Measurements from ENCODE around the gene DYNC1I1.

The DYNC1I1 gene

DNA sequence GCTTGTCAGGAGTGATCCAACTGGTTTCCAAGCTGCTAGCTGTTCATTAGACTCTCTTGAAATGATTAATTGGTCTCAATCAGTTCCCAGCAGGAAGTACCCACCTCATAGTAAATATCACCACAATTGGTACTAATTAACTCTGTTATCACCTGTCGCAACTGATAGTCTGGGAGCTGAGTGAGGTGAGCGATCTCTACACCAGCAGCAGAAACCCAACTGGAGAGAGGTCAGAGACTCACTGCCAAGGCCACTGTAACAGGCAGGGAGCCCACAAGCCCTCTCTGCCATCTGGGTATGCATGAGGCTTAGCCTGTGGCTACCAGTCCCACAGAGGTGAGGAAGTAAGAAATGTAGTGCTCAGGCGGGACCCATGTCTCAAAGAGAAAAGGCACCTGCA, 245.5 kb downstream of the DYNC1I1 start:
- H3K4me3 ChIP-seq (ENCODE audit: insufficient read length, low read depth) = no peak overlapping the region
- no peak overlapping the region for H3K9ac ChIP-seq (ENCODE audit: insufficient read length, low read depth)
- TF ChIP-seq ZNF274 (IDR thresholded peaks at IDR 0.05; ENCODE audit: low read depth, low read length) (no peak), YY1 (IDR thresholded peaks at IDR 0.05; ENCODE audit: insufficient read depth, insufficient read length) (no peak), SUZ12 (IDR thresholded peaks at IDR 0.05; ENCODE audit: extremely low read depth, insufficient read depth, insufficient read length) (no peak)
- DNase-seq (ENCODE audit: low read depth, low spot score) = no peak
- no peaks in the 10 kb centered on the region for H3K9me3 ChIP-seq (ENCODE audit: insufficient read depth, low read length)
- H3K27me3 ChIP-seq (ENCODE audit: insufficient read depth, insufficient read length) = no peaks in the 10 kb centered on the region
- no peaks in the 10 kb centered on the region for H3K36me3 ChIP-seq (ENCODE audit: insufficient read depth, insufficient read length, low read length)
- H3K4me1 ChIP-seq (ENCODE audit: insufficient read depth, insufficient read length) = no peaks in the 10 kb centered on the region

DNA sequence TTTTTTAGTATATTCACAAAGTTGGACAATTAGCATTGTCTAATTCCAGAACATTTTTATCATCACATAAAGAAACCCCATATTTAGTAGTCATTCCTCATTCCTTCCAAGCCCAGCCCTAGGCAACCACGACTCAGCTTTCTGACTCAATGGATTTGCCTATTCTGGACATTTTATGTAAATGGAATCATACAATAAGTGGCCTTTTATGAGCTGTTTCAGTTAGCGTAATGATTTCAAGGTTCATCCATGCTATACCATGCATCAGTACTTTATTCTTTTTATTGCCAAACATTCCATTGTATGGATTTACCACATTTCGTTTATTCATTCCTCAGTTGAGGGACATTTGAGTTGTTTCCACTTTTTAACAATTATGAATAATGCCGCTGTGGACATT, 249.2 kb downstream of the DYNC1I1 start:
- no peak overlapping the region for H3K9ac ChIP-seq (ENCODE audit: insufficient read length, low read depth)
- DNase-seq (ENCODE audit: low read depth, low spot score) = no peak
- no peaks in the 10 kb centered on the region for H3K27me3 ChIP-seq (ENCODE audit: insufficient read depth, insufficient read length)
- H3K4me3 ChIP-seq (ENCODE audit: insufficient read length, low read depth) = no peak overlapping the region
- no peaks in the 10 kb centered on the region for H3K36me3 ChIP-seq (ENCODE audit: insufficient read depth, insufficient read length, low read length)
- no peaks in the 10 kb centered on the region for H3K9me3 ChIP-seq (ENCODE audit: insufficient read depth, low read length)
- TF ChIP-seq SUZ12 (IDR thresholded peaks at IDR 0.05; ENCODE audit: extremely low read depth, insufficient read depth, insufficient read length) (no peak), YY1 (IDR thresholded peaks at IDR 0.05; ENCODE audit: insufficient read depth, insufficient read length) (no peak), ZNF274 (IDR thresholded peaks at IDR 0.05; ENCODE audit: low read depth, low read length) (no peak)
- no peaks in the 10 kb centered on the region for H3K4me1 ChIP-seq (ENCODE audit: insufficient read depth, insufficient read length)

DNA sequence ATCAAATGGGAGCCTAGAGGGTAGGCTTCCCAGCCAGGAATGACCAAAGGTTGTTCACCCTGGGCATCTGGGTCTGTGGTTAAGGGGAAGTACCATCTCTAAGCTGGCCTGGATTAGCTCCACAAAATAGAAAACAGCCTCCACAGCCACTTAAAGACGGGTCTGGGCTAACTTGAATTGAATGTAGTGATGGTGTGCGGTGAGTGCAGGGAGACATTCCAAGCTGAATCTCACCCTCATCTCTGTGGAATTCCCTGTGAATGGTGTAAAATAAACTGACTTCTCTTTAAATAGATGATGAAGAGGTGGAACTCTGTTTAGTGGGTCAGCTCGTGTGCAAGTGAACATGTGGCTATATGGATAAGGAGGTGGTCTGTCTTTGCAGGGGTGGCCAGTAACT, 251.0 kb downstream of the DYNC1I1 start:
- DNase-seq (ENCODE audit: low read depth, low spot score) = no peak
- no peaks in the 10 kb centered on the region for H3K27me3 ChIP-seq (ENCODE audit: insufficient read depth, insufficient read length)
- TF ChIP-seq SUZ12 (IDR thresholded peaks at IDR 0.05; ENCODE audit: extremely low read depth, insufficient read depth, insufficient read length) (no peak), YY1 (IDR thresholded peaks at IDR 0.05; ENCODE audit: insufficient read depth, insufficient read length) (no peak), ZNF274 (IDR thresholded peaks at IDR 0.05; ENCODE audit: low read depth, low read length) (no peak)

GRCh38 chr7:96026010-96026409, 253.7 kb downstream of the DYNC1I1 start:
- Histone ChIP-seq H3K36me3 (ENCODE audit: insufficient read depth, insufficient read length, low read length) (no peaks in the 10 kb centered on the region), H3K4me1 (ENCODE audit: insufficient read depth, insufficient read length) (no peaks in the 10 kb centered on the region), H3K9ac (ENCODE audit: insufficient read length, low read depth) (no peak overlapping the region), H3K9me3 (ENCODE audit: insufficient read depth, low read length) (no peaks in the 10 kb centered on the region), H3K4me3 (ENCODE audit: insufficient read length, low read depth) (no peak overlapping the region), H3K27me3 (ENCODE audit: insufficient read depth, insufficient read length) (no peaks in the 10 kb centered on the region)
- no peak for DNase-seq (ENCODE audit: low read depth, low spot score)
- TF ChIP-seq ZNF274 (IDR thresholded peaks at IDR 0.05; ENCODE audit: low read depth, low read length) (no peak), SUZ12 (IDR thresholded peaks at IDR 0.05; ENCODE audit: extremely low read depth, insufficient read depth, insufficient read length) (no peak), YY1 (IDR thresholded peaks at IDR 0.05; ENCODE audit: insufficient read depth, insufficient read length) (no peak)

More for the DNA sequence above, 251.0 kb downstream of the DYNC1I1 start:
- H3K4me3 ChIP-seq (ENCODE audit: insufficient read length, low read depth) = no peak overlapping the region
- no peaks in the 10 kb centered on the region for H3K9me3 ChIP-seq (ENCODE audit: insufficient read depth, low read length)
- H3K36me3 ChIP-seq (ENCODE audit: insufficient read depth, insufficient read length, low read length) = no peaks in the 10 kb centered on the region
- H3K4me1 ChIP-seq (ENCODE audit: insufficient read depth, insufficient read length) = no peaks in the 10 kb centered on the region
- H3K9ac ChIP-seq (ENCODE audit: insufficient read length, low read depth) = no peak overlapping the region

DNA sequence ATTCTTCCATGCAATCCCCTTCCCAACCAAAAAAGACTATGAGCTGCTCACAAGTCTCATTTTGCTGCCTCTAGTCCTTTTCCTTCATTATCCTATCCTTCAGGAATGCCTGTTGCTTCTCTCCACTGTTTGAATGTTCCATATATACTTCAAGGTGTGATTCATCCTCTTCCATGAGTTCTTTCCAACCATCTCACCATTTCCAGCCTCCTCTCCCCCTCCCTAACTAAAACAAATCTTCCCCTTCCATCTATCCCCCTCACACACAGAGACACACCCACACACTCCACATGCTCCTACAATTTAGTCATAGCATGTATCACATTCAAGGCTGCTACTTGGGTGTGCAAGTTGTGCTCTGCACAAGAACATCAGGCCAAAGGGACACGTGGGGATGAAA, 254.3 kb downstream of the DYNC1I1 start:
- Histone ChIP-seq H3K27me3 (ENCODE audit: insufficient read depth, insufficient read length) (no peaks in the 10 kb centered on the region), H3K9me3 (ENCODE audit: insufficient read depth, low read length) (no peaks in the 10 kb centered on the region), H3K4me1 (ENCODE audit: insufficient read depth, insufficient read length) (no peaks in the 10 kb centered on the region), H3K36me3 (ENCODE audit: insufficient read depth, insufficient read length, low read length) (no peaks in the 10 kb centered on the region), H3K9ac (ENCODE audit: insufficient read length, low read depth) (no peak overlapping the region), H3K4me3 (ENCODE audit: insufficient read length, low read depth) (no peak overlapping the region)
- TF ChIP-seq ZNF274 (IDR thresholded peaks at IDR 0.05; ENCODE audit: low read depth, low read length) = no peak
- TF ChIP-seq YY1 (IDR thresholded peaks at IDR 0.05; ENCODE audit: insufficient read depth, insufficient read length) = no peak
- TF ChIP-seq SUZ12 (IDR thresholded peaks at IDR 0.05; ENCODE audit: extremely low read depth, insufficient read depth, insufficient read length) = no peak
- DNase-seq (ENCODE audit: low read depth, low spot score) = no peak

- H3K9me3 ChIP-seq (ENCODE audit: insufficient read depth, low read length) = no peaks in the 10 kb centered on the region
- DNase-seq (ENCODE audit: low read depth, low spot score) = no peak
- TF ChIP-seq YY1 (IDR thresholded peaks at IDR 0.05; ENCODE audit: insufficient read depth, insufficient read length) = no peak
- TF ChIP-seq SUZ12 (IDR thresholded peaks at IDR 0.05; ENCODE audit: extremely low read depth, insufficient read depth, insufficient read length) = no peak
- no peak for TF ChIP-seq ZNF274 (IDR thresholded peaks at IDR 0.05; ENCODE audit: low read depth, low read length)
- H3K4me1 ChIP-seq (ENCODE audit: insufficient read depth, insufficient read length) = no peaks in the 10 kb centered on the region
- H3K27me3 ChIP-seq (ENCODE audit: insufficient read depth, insufficient read length) = no peaks in the 10 kb centered on the region
- H3K36me3 ChIP-seq (ENCODE audit: insufficient read depth, insufficient read length, low read length) = no peaks in the 10 kb centered on the region
- H3K9ac ChIP-seq (ENCODE audit: insufficient read length, low read depth) = no peak overlapping the region
- no peak overlapping the region for H3K4me3 ChIP-seq (ENCODE audit: insufficient read length, low read depth)
Observed at GRCh38 chr7:96028729-96029128, 256.4 kb downstream of the DYNC1I1 start.

GRCh38 chr7:96033009-96033598, 260.8 kb downstream of the DYNC1I1 start:
- no peak for TF ChIP-seq YY1 (IDR thresholded peaks at IDR 0.05; ENCODE audit: insufficient read depth, insufficient read length)
- TF ChIP-seq ZNF274 (IDR thresholded peaks at IDR 0.05; ENCODE audit: low read depth, low read length) = no peak
- no peak for TF ChIP-seq SUZ12 (IDR thresholded peaks at IDR 0.05; ENCODE audit: extremely low read depth, insufficient read depth, insufficient read length)
- no peak for DNase-seq (ENCODE audit: low read depth, low spot score)
- H3K27me3 ChIP-seq (ENCODE audit: insufficient read depth, insufficient read length) = no peaks in the 10 kb centered on the region

More at GRCh38 chr7:96033009-96033598, 260.8 kb downstream of the DYNC1I1 start:
- no peaks in the 10 kb centered on the region for H3K36me3 ChIP-seq (ENCODE audit: insufficient read depth, insufficient read length, low read length)
- H3K4me3 ChIP-seq (ENCODE audit: insufficient read length, low read depth) = no peak overlapping the region
- H3K9ac ChIP-seq (ENCODE audit: insufficient read length, low read depth) = no peak overlapping the region
- no peaks in the 10 kb centered on the region for H3K4me1 ChIP-seq (ENCODE audit: insufficient read depth, insufficient read length)
- no peaks in the 10 kb centered on the region for H3K9me3 ChIP-seq (ENCODE audit: insufficient read depth, low read length)
